IMR-90 (cell line): Measurements from ENCODE around the gene CEP104.

Experiments used
- BHLHE40 ChIP-seq: fragments of 150-350 bp; IDR thresholded peaks from 2 replicates; pipeline ENCODE4 v1.6.1; 2016; ENCODE audit warnings: mild to moderate bottlenecking, low read depth, low read length
- CEBPB ChIP-seq: IDR thresholded peaks from 2 replicates; pipeline ENCODE4 v1.6.1; 2012; ENCODE audit warnings: low read depth, low read length, improper control_type of control experiment
- CHD1 ChIP-seq: IDR thresholded peaks from 2 replicates; pipeline ENCODE4 v1.6.1; 2012; ENCODE audit warnings: low read depth, low read length, improper control_type of control experiment
- FOS ChIP-seq: fragments of 150-350 bp; IDR thresholded peaks from 2 replicates; pipeline ENCODE4 v1.6.1; 2016; ENCODE audit warnings: low read depth, low read length
- MAZ ChIP-seq: IDR thresholded peaks from 2 replicates; pipeline ENCODE4 v1.6.1; 2012; ENCODE audit warnings: low read depth, mild to moderate bottlenecking, low read length, improper control_type of control experiment, moderate library complexity, borderline replicate concordance
- MXI1 ChIP-seq: IDR thresholded peaks from 2 replicates; pipeline ENCODE4 v1.6.1; 2012; ENCODE audit warnings: low read depth, mild to moderate bottlenecking, low read length, moderate library complexity, borderline replicate concordance
- NFE2L2 ChIP-seq: fragments of 150-350 bp; IDR thresholded peaks from 2 replicates; pipeline ENCODE4 v1.6.1; 2016; ENCODE audit warnings: low read depth, mild to moderate bottlenecking, low read length
- POLR2A ChIP-seq: IDR thresholded peaks from 2 replicates; pipeline ENCODE4 v1.6.1; 2012; ENCODE audit warnings: mild to moderate bottlenecking, low read depth, low read length
- RAD21 ChIP-seq: IDR thresholded peaks from 2 replicates; pipeline ENCODE4 v1.6.1; 2012; ENCODE audit warnings: low read length, improper control_type of control experiment
- RCOR1 ChIP-seq: IDR thresholded peaks from 2 replicates; pipeline ENCODE4 v1.6.1; 2012; ENCODE audit warnings: mild to moderate bottlenecking, low read length, improper control_type of control experiment; ENCODE audit not compliant: insufficient replicate concordance
- RFX5 ChIP-seq: IDR thresholded peaks from 2 replicates; pipeline ENCODE4 v1.8.0; 2012; ENCODE audit warnings: low read depth, mild to moderate bottlenecking, low read length, moderate library complexity
- TF ChIP-seq, protein P1 (sequence below): conservative IDR thresholded peaks from 2 replicates; pipeline ENCODE4 v1.5.1; 2012; ENCODE audit warnings: mild to moderate bottlenecking, low read depth, low read length, improper control_type of control experiment
- TF ChIP-seq, protein P2 (sequence below): fragments of 150-350 bp; IDR thresholded peaks from 2 replicates; pipeline ENCODE4 v1.6.1; 2016; ENCODE audit warnings: low read depth, mild to moderate bottlenecking, low read length, moderate library complexity, borderline replicate concordance

DNA sequence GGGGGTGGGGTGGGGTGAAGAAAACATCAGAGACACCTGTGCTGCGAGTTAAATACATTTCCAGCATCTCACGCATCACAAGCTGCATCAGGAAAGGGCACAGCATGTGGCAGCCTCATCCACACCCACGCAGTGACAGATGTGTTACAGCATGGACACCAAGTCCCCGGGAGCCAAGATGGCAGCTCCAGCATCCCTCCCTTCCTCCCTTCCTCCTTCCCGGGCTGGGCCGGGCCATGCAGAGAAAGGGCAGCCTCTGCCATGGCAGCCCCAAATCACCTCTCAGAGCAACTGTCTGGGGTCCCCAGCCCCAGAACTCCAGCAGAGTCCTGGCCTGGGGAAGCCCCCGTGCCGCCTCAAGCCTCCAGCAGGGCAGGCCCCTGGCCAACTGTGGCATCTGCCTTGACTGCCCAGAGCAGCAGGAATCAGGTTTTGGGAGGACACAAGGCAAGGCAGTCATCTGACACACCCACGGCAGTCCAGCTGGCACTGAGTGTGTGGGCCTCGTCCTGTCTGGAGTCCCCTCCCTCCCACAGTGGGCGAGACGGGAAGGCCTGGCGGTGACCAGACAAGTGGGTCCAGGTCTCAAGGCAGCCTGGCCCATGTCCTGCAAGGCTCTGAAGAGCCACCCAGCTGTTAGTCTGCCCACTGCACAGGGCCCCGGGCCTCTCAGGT, 78.3 kb downstream of the CEP104 start:
- TF ChIP-seq, protein P1, sequence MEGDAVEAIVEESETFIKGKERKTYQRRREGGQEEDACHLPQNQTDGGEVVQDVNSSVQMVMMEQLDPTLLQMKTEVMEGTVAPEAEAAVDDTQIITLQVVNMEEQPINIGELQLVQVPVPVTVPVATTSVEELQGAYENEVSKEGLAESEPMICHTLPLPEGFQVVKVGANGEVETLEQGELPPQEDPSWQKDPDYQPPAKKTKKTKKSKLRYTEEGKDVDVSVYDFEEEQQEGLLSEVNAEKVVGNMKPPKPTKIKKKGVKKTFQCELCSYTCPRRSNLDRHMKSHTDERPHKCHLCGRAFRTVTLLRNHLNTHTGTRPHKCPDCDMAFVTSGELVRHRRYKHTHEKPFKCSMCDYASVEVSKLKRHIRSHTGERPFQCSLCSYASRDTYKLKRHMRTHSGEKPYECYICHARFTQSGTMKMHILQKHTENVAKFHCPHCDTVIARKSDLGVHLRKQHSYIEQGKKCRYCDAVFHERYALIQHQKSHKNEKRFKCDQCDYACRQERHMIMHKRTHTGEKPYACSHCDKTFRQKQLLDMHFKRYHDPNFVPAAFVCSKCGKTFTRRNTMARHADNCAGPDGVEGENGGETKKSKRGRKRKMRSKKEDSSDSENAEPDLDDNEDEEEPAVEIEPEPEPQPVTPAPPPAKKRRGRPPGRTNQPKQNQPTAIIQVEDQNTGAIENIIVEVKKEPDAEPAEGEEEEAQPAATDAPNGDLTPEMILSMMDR: no peak
- TF ChIP-seq FOS (no peak), CHD1 (no peak), POLR2A (no peak), RAD21 (no peak), NFE2L2 (no peak), CEBPB (no peak), RFX5 (no peak), RCOR1 (no peak), BHLHE40 (no peak), MAZ (no peak), MXI1 (no peak)
- TF ChIP-seq, protein P2, sequence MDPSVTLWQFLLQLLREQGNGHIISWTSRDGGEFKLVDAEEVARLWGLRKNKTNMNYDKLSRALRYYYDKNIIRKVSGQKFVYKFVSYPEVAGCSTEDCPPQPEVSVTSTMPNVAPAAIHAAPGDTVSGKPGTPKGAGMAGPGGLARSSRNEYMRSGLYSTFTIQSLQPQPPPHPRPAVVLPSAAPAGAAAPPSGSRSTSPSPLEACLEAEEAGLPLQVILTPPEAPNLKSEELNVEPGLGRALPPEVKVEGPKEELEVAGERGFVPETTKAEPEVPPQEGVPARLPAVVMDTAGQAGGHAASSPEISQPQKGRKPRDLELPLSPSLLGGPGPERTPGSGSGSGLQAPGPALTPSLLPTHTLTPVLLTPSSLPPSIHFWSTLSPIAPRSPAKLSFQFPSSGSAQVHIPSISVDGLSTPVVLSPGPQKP: no peak
